ENCODE results near the gene OSER1.

- TF ChIP-seq CTCF (conservative IDR thresholded peaks at IDR 0.05; ENCODE audit: low read depth, low read length) (no peak), EZH2 (IDR thresholded peaks at IDR 0.05; ENCODE audit: borderline replicate concordance, low read depth, low read length, poor library complexity, severe bottlenecking) (no peak)
Observed at GRCh38 chr20:44174996-44175765, 35.4 kb downstream of the OSER1 start.

Measured in A673 (cell line).